ENCODE data around the gene LRRC14B.

The LRRC14B gene

GRCh38 chr5:192691-192969, 1.3 kb downstream of the LRRC14B start:
- no peak for TF ChIP-seq CTCF (IDR thresholded peaks at IDR 0.05; ENCODE audit: low read depth, low read length)
- Histone ChIP-seq H3K27ac (no peak overlapping the region), H3K36me3 (no peaks in the 10 kb centered on the region), H3K4me3 (ENCODE audit: low read depth, low read length) (no peak overlapping the region), H3K27me3 (ENCODE audit: insufficient read depth, low read depth, severe bottlenecking) (no peaks in the 10 kb centered on the region), H3K9me3 (ENCODE audit: severe bottlenecking) (no peaks in the 10 kb centered on the region)
- DNase-seq, result no peak

- no peak for TF ChIP-seq CTCF (IDR thresholded peaks at IDR 0.05; ENCODE audit: low read depth, low read length)
- H3K27me3 ChIP-seq (ENCODE audit: insufficient read depth, low read depth, severe bottlenecking), result no peaks in the 10 kb centered on the region
Measured at GRCh38 chr5:192970-193831, 1.9 kb downstream of the LRRC14B start.

GRCh38 chr5:194102-194501, 2.8 kb downstream of the LRRC14B start:
- no peaks in the 10 kb centered on the region for H3K27me3 ChIP-seq (ENCODE audit: insufficient read depth, low read depth, severe bottlenecking)
- peaks cover 9% of the 10 kb centered on the region; the same call in 1 of the 2 replicates for H3K36me3 ChIP-seq
- no peak overlapping the region for H3K4me3 ChIP-seq (ENCODE audit: low read depth, low read length)
- DNase-seq, result no peak
- TF ChIP-seq CTCF (IDR thresholded peaks at IDR 0.05; ENCODE audit: low read depth, low read length), result no peak
- H3K27ac ChIP-seq, result no peak overlapping the region
- H3K9me3 ChIP-seq (ENCODE audit: severe bottlenecking), result no peaks in the 10 kb centered on the region

More at GRCh38 chr5:192970-193831, 1.9 kb downstream of the LRRC14B start:
- Histone ChIP-seq H3K4me3 (ENCODE audit: low read depth, low read length) (no peak overlapping the region), H3K36me3 (0 out of 2 replicates have a peak, but pooled peaks cover under 1% of the 10 kb centered on the region), H3K27ac (no peak overlapping the region), H3K9me3 (ENCODE audit: severe bottlenecking) (no peaks in the 10 kb centered on the region)
- no peak for DNase-seq

- H3K36me3 ChIP-seq, result peaks cover 9% of the 10 kb centered on the region; the same call in 1 of the 2 replicates
- no peak overlapping the region for H3K27ac ChIP-seq
- no peak for TF ChIP-seq CTCF (IDR thresholded peaks at IDR 0.05; ENCODE audit: low read depth, low read length)
- no peaks in the 10 kb centered on the region for H3K27me3 ChIP-seq (ENCODE audit: insufficient read depth, low read depth, severe bottlenecking)
- H3K4me3 ChIP-seq (ENCODE audit: low read depth, low read length), result no peak overlapping the region
- no peaks in the 10 kb centered on the region for H3K9me3 ChIP-seq (ENCODE audit: severe bottlenecking)
- no peak for DNase-seq
Measured at GRCh38 chr5:194603-195209, 3.4 kb downstream of the LRRC14B start.

- DNase-seq, result peak; percentile 44
- no peak overlapping the region for H3K27ac ChIP-seq
- TF ChIP-seq CTCF (IDR thresholded peaks at IDR 0.05; ENCODE audit: low read depth, low read length), result peak; percentile 70
- H3K4me3 ChIP-seq (ENCODE audit: low read depth, low read length), result no peak overlapping the region
- no peaks in the 10 kb centered on the region for H3K27me3 ChIP-seq (ENCODE audit: insufficient read depth, low read depth, severe bottlenecking)
- H3K36me3 ChIP-seq, result peaks cover 9% of the 10 kb centered on the region; the same call in 1 of the 2 replicates
- no peaks in the 10 kb centered on the region for H3K9me3 ChIP-seq (ENCODE audit: severe bottlenecking)
Measured at GRCh38 chr5:195401-196160, 4.3 kb downstream of the LRRC14B start.
